ENCODE data around the gene CCR5AS.
A peak's percentile ranks its signal among the peaks of the same experiment; 100 is the strongest.
"Not testable (repeated sequence)": the region's sequence is repeated elsewhere in the genome, so short reads cannot be mapped to it uniquely, and the experiment has no call there.

Gene CCR5AS

GRCh38 chr3:46334741-46335478 is 72.0 kb downstream of the CCR5AS start:
- TF ChIP-seq CTCF (IDR thresholded peaks at IDR 0.05; ENCODE audit: low read depth, low read length), result no peak
- Histone ChIP-seq H3K27me3 (no peaks in the 10 kb centered on the region), H3K9me3 (ENCODE audit: low read depth) (no peaks in the 10 kb centered on the region), H3K27ac (no peak overlapping the region), H3K4me1 (ENCODE audit: low read depth) (no peaks in the 10 kb centered on the region), H3K4me3 (no peak overlapping the region), H3K36me3 (no peaks in the 10 kb centered on the region)
- DNase-seq (ENCODE audit: low read depth in 1 of 2, low spot score in 1 of 2), result peak in 1 of 2 donors; percentile 65

GRCh38 chr3:46330676-46331075 is 76.2 kb downstream of the CCR5AS start:
- not testable (repeated sequence) for H3K27ac ChIP-seq; H3K27me3 ChIP-seq; H3K4me3 ChIP-seq; H3K36me3 ChIP-seq; H3K4me1 ChIP-seq (ENCODE audit: low read depth); H3K9me3 ChIP-seq (ENCODE audit: low read depth)
- DNase-seq (ENCODE audit: low read depth in 1 of 2, low spot score in 1 of 2), result peak in 1 of 2 donors; percentile 3

- no peaks in the 10 kb centered on the region for H3K36me3 ChIP-seq
- no peak overlapping the region for H3K27ac ChIP-seq
- H3K27me3 ChIP-seq, result no peaks in the 10 kb centered on the region
- no peak for DNase-seq (ENCODE audit: low read depth in 1 of 2, low spot score in 1 of 2)
- H3K9me3 ChIP-seq (ENCODE audit: low read depth), result no peaks in the 10 kb centered on the region
- H3K4me3 ChIP-seq, result no peak overlapping the region
- no peaks in the 10 kb centered on the region for H3K4me1 ChIP-seq (ENCODE audit: low read depth)
- no peak for TF ChIP-seq CTCF (IDR thresholded peaks at IDR 0.05; ENCODE audit: low read depth, low read length)
Measured at GRCh38 chr3:46325645-46326300, 81.1 kb downstream of the CCR5AS start.

- Histone ChIP-seq H3K27ac (no peak overlapping the region), H3K4me3 (no peak overlapping the region), H3K4me1 (ENCODE audit: low read depth) (no peaks in the 10 kb centered on the region), H3K9me3 (ENCODE audit: low read depth) (no peaks in the 10 kb centered on the region), H3K36me3 (no peaks in the 10 kb centered on the region), H3K27me3 (no peaks in the 10 kb centered on the region)
- no peak for TF ChIP-seq CTCF (IDR thresholded peaks at IDR 0.05; ENCODE audit: low read depth, low read length)
- DNase-seq (ENCODE audit: low read depth in 1 of 2, low spot score in 1 of 2), result no peak
Measured at GRCh38 chr3:46324036-46324435, 82.8 kb downstream of the CCR5AS start.

- Histone ChIP-seq H3K27me3 (no peaks in the 10 kb centered on the region), H3K4me3 (no peak overlapping the region), H3K36me3 (no peaks in the 10 kb centered on the region), H3K27ac (no peak overlapping the region), H3K9me3 (ENCODE audit: low read depth) (no peaks in the 10 kb centered on the region), H3K4me1 (ENCODE audit: low read depth) (no peaks in the 10 kb centered on the region)
- no peak for DNase-seq (ENCODE audit: low read depth in 1 of 2, low spot score in 1 of 2)
- TF ChIP-seq CTCF (IDR thresholded peaks at IDR 0.05; ENCODE audit: low read depth, low read length), result no peak
Measured at GRCh38 chr3:46321461-46322104, 85.3 kb downstream of the CCR5AS start.
